HCT116 (cell line): Measurements from ENCODE around the gene SCYL2.

Experiments used
- ATF3 ChIP-seq: IDR thresholded peaks from 2 replicates; pipeline ENCODE4 v1.6.1; 2012
- CTCF ChIP-seq, 3 experiments: fragments of 200-600 bp in 1 of 3; sonication (generic) in 1 of 3; IDR thresholded peaks in 2 of 3; conservative IDR thresholded peaks in 1 of 3; 2 replicates each; pipeline ENCODE4 v1.5.1; 2012 to 2017; ENCODE audit warnings: low read depth in 2 of 3, low read length in 2 of 3, antibody characterized with exemption in 1 of 3, borderline replicate concordance in 1 of 3, control low read depth in 1 of 3, mild to moderate bottlenecking in 1 of 3, mixed read lengths in 1 of 3, mixed run types in 1 of 3, moderate library complexity in 1 of 3; ENCODE audit not compliant: insufficient read depth in 1 of 3
- EZH2 ChIP-seq: fragments of 200-600 bp; sonication (generic); IDR thresholded peaks from 2 replicates; pipeline ENCODE4 v1.6.1; 2017; ENCODE audit warnings: antibody characterized with exemption, mixed run types
- POLR2AphosphoS5 ChIP-seq: IDR thresholded peaks from 2 replicates; pipeline ENCODE4 v1.6.1; 2011; ENCODE audit warnings: mild to moderate bottlenecking, low read depth, low read length, moderate library complexity
- REST ChIP-seq: IDR thresholded peaks from 2 replicates; pipeline ENCODE4 v1.6.1; 2012; ENCODE audit warnings: low read depth
- ZNF274 ChIP-seq: fragments of 200-500 bp; sonication (Bioruptor generic); IDR thresholded peaks from 2 replicates; pipeline ENCODE4 v1.6.1; 2014; ENCODE audit warnings: mild to moderate bottlenecking, low read depth, low read length, inconsistent platforms

- TF ChIP-seq CTCF (IDR thresholded peaks at IDR 0.05 in 2 of 3, conservative IDR thresholded peaks at IDR 0.05 in 1 of 3; ENCODE audit: borderline replicate concordance in 1 of 3, insufficient read depth in 1 of 3, low read depth in 2 of 3, low read length in 2 of 3) (no peak), EZH2 (no peak), ZNF274 (no peak), ATF3 (no peak), POLR2AphosphoS5 (no peak), REST (no peak)
Observed at GRCh38 chr12:100279159-100279558, 12.2 kb downstream of the SCYL2 start.
